NCI-H226 (cell line): Measurements from ENCODE around the gene TTC7B.

ENCODE experiments used
- DNase-seq: peaks from one replicate; pipeline ENCODE4 v3.0.0-alpha.2; 2015

Gene TTC7B

GRCh38 chr14:90641168-90641567 is 175.1 kb downstream of the TTC7B start:
- no peak for DNase-seq

- DNase-seq, result no peak
Observed at GRCh38 chr14:90639641-90640040, 176.6 kb downstream of the TTC7B start.

- DNase-seq, result no peak
Observed at GRCh38 chr14:90632871-90633270, 183.4 kb downstream of the TTC7B start.

- no peak for DNase-seq
Observed at GRCh38 chr14:90632451-90632850, 183.8 kb downstream of the TTC7B start.

GRCh38 chr14:90630171-90630806 is 185.9 kb downstream of the TTC7B start:
- no peak for DNase-seq

GRCh38 chr14:90629471-90629870 is 186.8 kb downstream of the TTC7B start:
- DNase-seq, result no peak

- DNase-seq, result no peak
Observed at GRCh38 chr14:90628825-90629224, 187.4 kb downstream of the TTC7B start.

GRCh38 chr14:90627478-90627877 is 188.8 kb downstream of the TTC7B start:
- DNase-seq, result no peak

GRCh38 chr14:90626550-90626949 is 189.7 kb downstream of the TTC7B start:
- DNase-seq, result no peak

GRCh38 chr14:90625445-90625844 is 190.8 kb downstream of the TTC7B start:
- no peak for DNase-seq

GRCh38 chr14:90624732-90625400 is 191.4 kb downstream of the TTC7B start:
- DNase-seq, result no peak

GRCh38 chr14:90624227-90624626 is 192.0 kb downstream of the TTC7B start:
- peak; percentile 34 for DNase-seq

GRCh38 chr14:90621201-90621600 is 195.0 kb downstream of the TTC7B start:
- DNase-seq, result no peak

- DNase-seq, result no peak
Observed at GRCh38 chr14:90620568-90621077, 195.6 kb downstream of the TTC7B start.

GRCh38 chr14:90619911-90620310 is 196.3 kb downstream of the TTC7B start:
- no peak for DNase-seq

- DNase-seq, result no peak
Observed at GRCh38 chr14:90617961-90618360, 198.3 kb downstream of the TTC7B start.

GRCh38 chr14:90616881-90617280 is 199.3 kb downstream of the TTC7B start:
- peak; percentile 70 for DNase-seq

- no peak for DNase-seq
Observed at GRCh38 chr14:90616313-90616712, 199.9 kb downstream of the TTC7B start.

- DNase-seq, result no peak
Observed at GRCh38 chr14:90615517-90616060, 200.6 kb downstream of the TTC7B start.

- DNase-seq, result no peak
Observed at GRCh38 chr14:90614696-90615516, 201.3 kb downstream of the TTC7B start.

GRCh38 chr14:90613997-90614396 is 202.2 kb downstream of the TTC7B start:
- no peak for DNase-seq

GRCh38 chr14:90613453-90613852 is 202.8 kb downstream of the TTC7B start:
- no peak for DNase-seq

- DNase-seq, result no peak
Observed at GRCh38 chr14:90612801-90613200, 203.4 kb downstream of the TTC7B start.
